HFFc6 (cell line): ENCODE measurements around the gene FN3K. TPM values are rescaled to one million over a fixed set of nuclear protein-coding genes. Genes with fewer than 3 reads are reported as not detected.

ENCODE experiments used
- DNase-seq: peaks from one replicate; pipeline ENCODE4 v3.0.0-alpha.2; 2018
- H3K27ac Mint-ChIP-seq: 2 replicates; pipeline ENCODE4 v1.8.0; 2020; ENCODE audit warnings: mild to moderate bottlenecking, mixed read lengths
- H3K27me3 Mint-ChIP-seq: 2 replicates; pipeline ENCODE4 v1.8.0; 2021; ENCODE audit warnings: mild to moderate bottlenecking, moderate library complexity, mixed read lengths; ENCODE audit not compliant: insufficient read depth
- H3K36me3 Mint-ChIP-seq: 2 replicates; pipeline ENCODE4 v1.8.0; 2021; ENCODE audit warnings: low read depth, mixed read lengths
- H3K4me1 Mint-ChIP-seq: 2 replicates; pipeline ENCODE4 v1.8.0; 2020; ENCODE audit warnings: low read depth, mixed read lengths
- H3K4me3 Mint-ChIP-seq: 2 replicates; pipeline ENCODE4 v1.8.0; 2020; ENCODE audit warnings: mild to moderate bottlenecking, moderate library complexity, mixed read lengths
- H3K9me3 Mint-ChIP-seq: 2 replicates; pipeline ENCODE4 v1.8.0; 2020; ENCODE audit warnings: mild to moderate bottlenecking, mixed read lengths
- CTCF ChIP-seq: fragments of 200-600 bp; sonication (generic); IDR thresholded peaks from 2 replicates; pipeline ENCODE4 v1.5.0; 2021; ENCODE audit warnings: antibody characterized with exemption, mild to moderate bottlenecking
- total RNA-seq, 6 experiments: library from RNA; stranded (reverse); fragmentation: NEBNext Ultra II Directional; extraction: Animal tissue kit (Norgen Biotek cat#: 25700); gene quantifications; 2 replicates in 1 of 6; 3 replicates in 5 of 6; pipeline ENCODE4 v1.2.3, GENCODE V29; 2021

FN3K gene
- total RNA-seq, 6 experiments from 2014 or later, result 0.96 to 2.9 (median 1.6) TPM

GRCh38 chr17:82754297-82755208, 19.1 kb downstream of the FN3K start:
- H3K4me1 Mint-ChIP-seq, result peaks cover 21% of the 10 kb centered on the region
- H3K4me3 Mint-ChIP-seq, result no peak overlapping the region; the same call in 1 of the 2 replicates
- TF ChIP-seq CTCF, result no peak
- no peaks in the 10 kb centered on the region for H3K36me3 Mint-ChIP-seq
- no peaks in the 10 kb centered on the region; the same call in 1 of the 2 replicates for H3K27me3 Mint-ChIP-seq
- H3K27ac Mint-ChIP-seq, result peak overlapping the region; percentile 16; the same call in 1 of the 2 replicates
- no peak for DNase-seq
- no peaks in the 10 kb centered on the region for H3K9me3 Mint-ChIP-seq

GRCh38 chr17:82756166-82756565, 20.8 kb downstream of the FN3K start:
- no peaks in the 10 kb centered on the region; the same call in 1 of the 2 replicates for H3K27me3 Mint-ChIP-seq
- H3K4me3 Mint-ChIP-seq, result no peak overlapping the region
- H3K27ac Mint-ChIP-seq, result no peak overlapping the region
- H3K4me1 Mint-ChIP-seq, result peaks cover 21% of the 10 kb centered on the region
- no peaks in the 10 kb centered on the region for H3K9me3 Mint-ChIP-seq
- TF ChIP-seq CTCF, result no peak
- DNase-seq, result no peak
- peaks cover 4% of the 10 kb centered on the region; the same call in 1 of the 2 replicates for H3K36me3 Mint-ChIP-seq

- no peak for DNase-seq
- Mint-ChIP-seq H3K4me1 (no peaks in the 10 kb centered on the region), H3K27me3 (no peaks in the 10 kb centered on the region), H3K9me3 (no peaks in the 10 kb centered on the region), H3K36me3 (peaks cover 24% of the 10 kb centered on the region; the same call in 1 of the 2 replicates), H3K27ac (no peak overlapping the region), H3K4me3 (no peak overlapping the region)
- no peak for TF ChIP-seq CTCF
Observed at GRCh38 chr17:82765371-82765770, 30.0 kb downstream of the FN3K start.

GRCh38 chr17:82767041-82767754, 31.8 kb downstream of the FN3K start:
- Mint-ChIP-seq H3K27me3 (no peaks in the 10 kb centered on the region), H3K4me3 (no peak overlapping the region), H3K27ac (no peak overlapping the region), H3K4me1 (peaks cover 6% of the 10 kb centered on the region), H3K9me3 (no peaks in the 10 kb centered on the region), H3K36me3 (peaks cover 22% of the 10 kb centered on the region; the same call in 1 of the 2 replicates)
- peak; percentile 82 for TF ChIP-seq CTCF
- DNase-seq, result no peak

GRCh38 chr17:82769041-82769440, 33.6 kb downstream of the FN3K start:
- Mint-ChIP-seq H3K36me3 (peaks cover 22% of the 10 kb centered on the region; the same call in 1 of the 2 replicates), H3K27ac (no peak overlapping the region), H3K27me3 (no peaks in the 10 kb centered on the region), H3K9me3 (no peaks in the 10 kb centered on the region), H3K4me1 (peaks cover 10% of the 10 kb centered on the region), H3K4me3 (no peak overlapping the region)
- DNase-seq, result no peak
- no peak for TF ChIP-seq CTCF
